Fibroblast of the aortic adventitia (primary cell): Measurements from ENCODE around the gene C16orf96. TPM values are rescaled to one million over a fixed set of nuclear protein-coding genes. Genes with fewer than 3 reads are reported as not detected.

Experiments used
- DNase-seq: peaks from one replicate; pipeline ENCODE4 v3.0.0-alpha.2; 2010; ENCODE audit warnings: low read depth
- H3K4me3 ChIP-seq: 2 replicates; pipeline ENCODE4 v1.5.1; 2011; ENCODE audit warnings: low read depth, mild to moderate bottlenecking, control low read depth, low read length, moderate library complexity
- total RNA-seq: library from RNA; depleted of rRNA; stranded (reverse); fragments of >200 nt; gene quantifications from 2 replicates; pipeline ENCODE4 v1.2.3, GENCODE V29; 2012; ENCODE audit warnings: low replicate concordance
- TF ChIP-seq, protein P1 (sequence below): IDR thresholded peaks from 2 replicates; pipeline ENCODE4 v1.5.1; 2011; ENCODE audit warnings: mild to moderate bottlenecking, low read length, control low read depth, inconsistent platforms; ENCODE audit not compliant: insufficient read depth

C16orf96 gene
- total RNA-seq, 1 donor = under 0.01 TPM

GRCh38 chr16:4574919-4575705 lies 19.0 kb downstream of the C16orf96 start:
- H3K4me3 ChIP-seq = no peak overlapping the region
- TF ChIP-seq, protein P1, sequence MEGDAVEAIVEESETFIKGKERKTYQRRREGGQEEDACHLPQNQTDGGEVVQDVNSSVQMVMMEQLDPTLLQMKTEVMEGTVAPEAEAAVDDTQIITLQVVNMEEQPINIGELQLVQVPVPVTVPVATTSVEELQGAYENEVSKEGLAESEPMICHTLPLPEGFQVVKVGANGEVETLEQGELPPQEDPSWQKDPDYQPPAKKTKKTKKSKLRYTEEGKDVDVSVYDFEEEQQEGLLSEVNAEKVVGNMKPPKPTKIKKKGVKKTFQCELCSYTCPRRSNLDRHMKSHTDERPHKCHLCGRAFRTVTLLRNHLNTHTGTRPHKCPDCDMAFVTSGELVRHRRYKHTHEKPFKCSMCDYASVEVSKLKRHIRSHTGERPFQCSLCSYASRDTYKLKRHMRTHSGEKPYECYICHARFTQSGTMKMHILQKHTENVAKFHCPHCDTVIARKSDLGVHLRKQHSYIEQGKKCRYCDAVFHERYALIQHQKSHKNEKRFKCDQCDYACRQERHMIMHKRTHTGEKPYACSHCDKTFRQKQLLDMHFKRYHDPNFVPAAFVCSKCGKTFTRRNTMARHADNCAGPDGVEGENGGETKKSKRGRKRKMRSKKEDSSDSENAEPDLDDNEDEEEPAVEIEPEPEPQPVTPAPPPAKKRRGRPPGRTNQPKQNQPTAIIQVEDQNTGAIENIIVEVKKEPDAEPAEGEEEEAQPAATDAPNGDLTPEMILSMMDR = no peak
- DNase-seq = no peak

- no peak overlapping the region for H3K4me3 ChIP-seq
- no peak for DNase-seq
- TF ChIP-seq, protein P1 = no peak
Observed at GRCh38 chr16:4576008-4576407, 19.9 kb downstream of the C16orf96 start.

GRCh38 chr16:4578961-4579530 lies 22.9 kb downstream of the C16orf96 start:
- TF ChIP-seq, protein P1 = no peak
- no peak overlapping the region for H3K4me3 ChIP-seq
- no peak for DNase-seq

GRCh38 chr16:4580250-4580649 lies 24.1 kb downstream of the C16orf96 start:
- no peak overlapping the region for H3K4me3 ChIP-seq
- TF ChIP-seq, protein P1 = no peak
- DNase-seq = peak; percentile 42

DNA sequence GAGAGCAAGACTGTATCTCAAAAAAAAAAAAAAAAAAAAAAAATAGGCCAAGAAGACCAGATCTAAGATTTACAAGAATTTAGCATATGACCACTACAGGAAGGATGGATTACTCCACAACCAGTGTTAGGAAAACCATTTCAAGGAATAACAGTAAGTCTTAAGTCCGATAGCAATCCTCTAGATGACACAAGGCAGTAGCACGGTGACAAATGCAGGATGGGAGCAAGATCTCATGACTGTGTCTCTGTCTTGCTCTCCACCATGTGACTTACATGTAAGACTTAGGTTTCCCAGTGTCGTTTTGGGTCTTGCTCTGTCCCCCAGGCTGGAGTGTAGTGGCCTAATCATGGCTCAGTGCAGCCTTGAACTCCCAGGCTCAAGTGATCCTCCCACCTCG lies 27.8 kb downstream of the C16orf96 start:
- TF ChIP-seq, protein P1 = no peak
- no peak overlapping the region for H3K4me3 ChIP-seq
- DNase-seq = no peak

GRCh38 chr16:4586291-4586690 lies 30.2 kb downstream of the C16orf96 start:
- H3K4me3 ChIP-seq = no peak overlapping the region
- TF ChIP-seq, protein P1 = no peak
- no peak for DNase-seq

GRCh38 chr16:4588386-4588785 lies 32.2 kb downstream of the C16orf96 start:
- TF ChIP-seq, protein P1 = no peak
- DNase-seq = no peak
- H3K4me3 ChIP-seq = no peak overlapping the region
